Measurements from ENCODE around the gene TBCD. TPM values are rescaled to one million over a fixed set of nuclear protein-coding genes. Genes with fewer than 3 reads are reported as not detected.

TBCD gene
- polyA plus RNA-seq, 1 donor, result 76.4 TPM

DNA sequence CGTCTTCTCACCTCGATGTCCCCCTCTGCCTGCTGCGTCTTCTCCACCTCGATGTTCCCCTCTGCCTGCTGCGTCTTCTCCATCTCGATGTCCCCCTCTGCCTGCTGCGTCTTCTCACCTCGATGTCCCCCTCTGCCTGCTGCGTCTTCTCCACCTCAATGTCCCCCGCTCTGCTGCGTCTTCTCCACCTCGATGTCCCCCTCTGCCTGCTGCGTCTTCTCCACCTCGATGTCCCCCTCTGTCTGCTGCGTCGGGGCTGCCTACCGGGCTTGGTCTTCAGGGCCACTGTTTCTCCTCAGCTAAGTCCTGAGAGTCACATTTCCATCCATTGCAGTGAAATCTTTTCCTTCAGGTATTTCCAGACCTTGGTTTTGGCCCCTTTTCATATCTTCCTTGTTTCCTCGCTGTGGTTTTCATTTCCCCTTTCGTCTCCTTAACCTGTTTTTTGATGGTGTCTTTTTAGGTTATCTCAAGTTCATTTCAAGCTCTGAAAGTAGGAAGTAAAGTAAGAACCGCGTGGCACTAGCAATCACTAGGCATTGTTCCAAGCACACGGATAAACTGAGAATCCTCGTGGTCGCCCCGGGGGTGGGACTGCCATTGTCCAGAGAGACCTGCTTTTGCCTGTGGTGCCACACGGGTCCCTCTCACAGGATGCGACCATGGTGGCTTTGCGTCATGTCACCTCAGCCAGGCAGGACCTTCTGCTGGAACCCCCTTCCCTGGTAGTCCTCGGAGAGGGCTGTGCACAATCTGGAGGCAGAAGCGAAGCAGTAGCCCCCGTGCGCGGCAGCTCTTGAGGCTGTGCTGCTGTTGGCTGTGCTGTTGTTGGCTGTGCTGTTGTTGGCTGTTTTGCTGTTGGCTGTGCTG, 97.4 kb downstream of the TBCD start:
- DNase-seq, result no peak

DNA sequence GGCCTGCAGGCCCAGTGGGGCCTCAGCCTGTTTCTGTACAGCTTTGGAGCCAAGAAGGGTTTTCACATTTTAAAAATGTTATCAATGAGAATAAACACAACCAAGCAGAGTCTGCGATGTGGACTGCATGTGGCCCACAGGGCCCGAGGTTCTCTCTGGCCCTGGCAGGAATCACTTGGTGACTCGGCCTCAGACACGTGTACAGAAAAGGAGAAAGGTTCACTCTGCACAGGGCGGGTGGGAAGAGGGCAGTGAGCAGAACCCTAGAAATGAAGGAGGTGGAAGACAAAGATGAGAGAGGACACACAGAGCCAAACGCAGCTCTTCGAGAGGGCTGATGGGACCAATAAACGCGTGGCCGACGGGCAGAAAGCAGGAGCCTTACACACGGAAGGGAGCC, 99.5 kb downstream of the TBCD start:
- DNase-seq, result no peak

DNA sequence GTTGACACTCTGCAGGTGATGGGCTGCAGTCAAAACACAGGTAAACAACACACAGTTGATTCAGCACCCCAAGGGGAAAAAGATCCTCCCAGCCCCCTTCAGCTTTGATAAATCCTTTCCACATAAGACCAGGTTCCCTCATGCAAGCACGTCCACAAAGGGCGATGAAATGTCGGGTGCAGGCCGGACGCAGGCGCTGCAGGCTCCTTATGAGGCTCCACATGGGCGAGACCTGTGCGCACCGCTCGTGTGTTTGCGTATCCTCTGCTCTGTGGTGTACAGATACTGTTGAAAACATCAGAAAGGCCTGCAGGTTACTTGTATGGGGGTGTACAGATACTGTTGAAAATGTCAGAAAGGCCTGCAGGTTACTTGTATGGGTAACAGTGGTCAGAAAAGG, 102.4 kb downstream of the TBCD start:
- DNase-seq, result no peak

GRCh38 chr17:82856361-82856760, 104.5 kb downstream of the TBCD start:
- no peak for DNase-seq

DNA sequence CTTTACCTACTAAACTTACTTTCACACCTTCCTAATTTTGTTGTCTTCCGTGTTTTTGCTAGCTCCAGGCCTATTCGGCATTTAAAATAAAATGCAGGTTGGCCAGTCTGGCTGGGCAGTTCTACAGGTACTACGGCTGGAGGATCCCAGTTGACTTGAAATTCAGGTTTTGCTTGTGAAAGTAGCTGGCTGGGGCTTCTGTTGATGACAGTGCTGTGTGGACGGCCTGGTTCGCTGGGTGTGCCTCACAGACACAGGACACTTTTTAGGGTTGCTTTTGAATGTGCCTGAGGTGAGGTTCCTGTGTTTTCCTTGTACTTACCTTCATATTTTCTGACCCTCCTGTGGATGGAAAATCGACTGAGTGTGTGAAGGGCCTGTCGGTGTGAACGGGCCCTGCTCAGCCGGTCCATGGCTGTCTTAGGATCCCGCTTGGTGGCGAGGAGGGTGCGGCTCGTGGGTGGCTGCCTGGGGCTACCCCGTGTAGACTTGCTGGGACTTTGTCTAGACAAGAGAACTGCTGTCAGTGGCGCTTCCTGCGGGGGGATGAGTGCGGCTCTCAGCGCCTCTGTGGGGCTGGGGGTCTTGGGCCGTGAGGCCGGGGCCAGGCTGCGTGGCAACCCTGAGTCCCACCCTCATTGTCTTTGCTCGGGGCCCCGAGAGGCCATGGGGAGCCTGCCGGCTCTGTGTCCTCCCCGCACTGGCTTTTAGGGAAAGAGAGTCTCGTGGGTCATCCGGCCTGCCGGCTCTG, 106.7 kb downstream of the TBCD start:
- DNase-seq, result no peak

DNA sequence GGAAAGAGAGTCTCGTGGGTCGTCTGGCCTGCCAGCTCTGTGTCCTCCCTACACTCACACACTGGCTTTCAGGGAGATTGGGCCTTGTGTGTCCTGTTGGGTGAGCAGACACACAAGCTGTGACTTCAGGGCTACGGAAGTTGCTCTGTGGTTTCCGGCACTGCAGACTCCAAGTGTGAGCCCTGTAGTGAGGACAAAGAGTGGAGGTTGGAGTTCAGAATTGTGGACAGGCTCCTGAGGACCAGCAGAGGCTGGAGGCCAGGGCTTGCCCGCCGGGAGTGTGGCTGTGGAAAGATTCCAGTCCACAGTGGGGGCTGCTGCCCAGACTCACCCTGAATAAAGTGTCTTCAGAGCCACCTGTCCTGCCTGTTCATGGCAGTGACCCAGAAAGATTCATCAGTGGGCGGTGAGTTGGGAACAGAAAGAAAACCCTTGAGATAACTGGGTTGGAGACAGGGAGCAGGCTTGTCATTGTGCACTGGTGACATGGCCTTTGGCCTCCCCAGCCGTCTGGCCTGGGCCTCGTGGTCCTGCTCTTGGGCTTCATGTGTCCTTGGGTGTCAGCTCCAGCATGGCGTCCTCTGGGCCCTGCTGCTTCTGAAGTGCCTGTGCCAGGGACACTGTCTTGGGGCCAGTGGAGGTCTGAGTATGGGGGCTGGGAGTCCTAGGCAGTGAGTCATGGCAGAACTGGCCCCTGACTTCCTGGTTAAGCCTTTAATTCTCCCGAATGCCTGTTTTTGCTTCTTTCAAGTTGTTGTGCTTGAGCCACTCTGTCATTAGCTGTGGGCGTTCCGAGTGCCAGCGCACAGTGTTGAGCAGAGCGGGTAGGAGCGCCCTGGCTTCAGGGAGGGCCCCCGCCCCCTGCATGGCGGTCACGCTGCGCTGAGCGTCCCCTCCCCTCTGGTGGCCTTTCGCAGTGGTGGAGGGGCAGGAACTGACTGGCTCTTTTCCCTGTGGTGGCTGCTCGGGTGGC, 107.9 kb downstream of the TBCD start:
- peak; percentile 85 for DNase-seq

DNA sequence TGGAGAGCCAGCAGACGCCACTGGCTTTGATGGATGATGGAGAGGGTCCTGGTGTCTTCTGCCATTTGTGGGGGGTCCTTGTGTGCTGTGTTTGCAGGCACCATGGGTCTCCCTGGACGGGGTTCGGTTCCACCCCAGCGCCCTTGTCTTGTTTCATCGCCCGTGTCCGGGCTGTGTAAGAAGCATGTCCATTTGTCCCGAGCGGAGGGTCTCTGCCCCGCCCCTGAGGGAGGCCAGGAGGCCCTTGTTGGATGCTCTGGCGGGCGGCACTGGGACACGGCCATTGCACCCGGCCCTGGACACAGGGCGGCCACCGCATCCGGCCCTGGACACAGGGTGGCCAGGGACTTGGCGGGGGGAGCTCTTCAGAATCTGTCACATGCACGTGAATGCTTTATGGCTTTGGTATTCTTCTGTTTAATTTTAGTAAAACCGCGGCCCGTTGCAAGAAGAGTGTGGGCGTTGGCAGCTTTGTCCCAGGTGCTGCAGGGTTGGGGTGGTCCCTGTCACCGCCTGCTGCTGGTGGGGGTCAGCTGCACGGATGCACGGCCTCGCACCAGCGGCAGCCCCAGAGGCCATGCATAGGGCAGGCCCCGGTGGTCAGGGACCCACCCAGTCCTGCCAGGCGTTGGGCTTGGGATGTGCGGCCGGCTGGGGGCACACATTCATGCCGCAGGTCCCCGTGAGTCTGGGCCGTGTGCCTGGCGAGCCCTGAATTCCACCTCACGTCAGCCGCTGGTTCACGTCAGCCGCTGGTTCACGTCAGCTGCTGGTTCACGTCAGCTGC, 108.9 kb downstream of the TBCD start:
- no peak for DNase-seq

DNA sequence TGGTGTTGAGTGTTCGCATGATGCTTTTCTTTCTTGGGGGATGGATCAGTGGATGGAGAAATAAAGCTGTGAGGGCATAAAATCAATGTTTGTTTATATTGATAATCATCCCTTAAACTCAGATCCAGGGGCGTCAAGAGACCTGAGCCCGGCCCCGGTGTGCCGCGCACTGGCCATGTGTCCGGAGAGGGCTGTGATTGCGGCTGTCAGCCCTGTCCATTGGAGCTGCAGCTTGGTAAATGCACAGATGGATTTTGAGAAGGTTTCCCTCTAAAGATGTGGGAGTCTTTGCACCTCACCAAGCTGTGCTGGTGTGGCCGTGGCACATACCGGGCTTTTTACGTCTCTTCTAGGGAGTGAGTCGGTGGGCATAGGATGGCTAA, 109.5 kb downstream of the TBCD start:
- no peak for DNase-seq

DNA sequence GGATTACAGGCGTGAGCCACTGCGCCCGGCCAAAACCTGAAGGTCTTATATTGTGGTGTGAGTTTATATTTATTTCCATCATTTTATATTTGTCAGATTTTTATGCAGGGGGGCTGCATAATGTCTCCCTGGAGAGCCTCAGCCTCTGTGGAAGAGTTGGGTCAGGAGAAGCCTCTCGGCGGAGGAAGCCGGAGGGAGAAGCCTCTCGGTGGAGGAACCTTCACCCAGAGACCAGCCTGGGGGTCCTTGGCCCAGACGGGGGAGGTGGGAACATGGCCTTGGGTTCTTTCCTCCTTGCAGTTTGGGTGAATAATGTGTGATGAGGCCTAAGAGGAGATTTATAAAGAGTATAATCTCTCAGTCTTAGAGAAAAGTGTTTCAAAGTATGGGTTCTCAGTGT, 110.3 kb downstream of the TBCD start:
- no peak for DNase-seq

GRCh38 chr17:82862737-82863382, 111.0 kb downstream of the TBCD start:
- DNase-seq, result no peak

GRCh38 chr17:82863383-82863940, 111.6 kb downstream of the TBCD start:
- no peak for DNase-seq

GRCh38 chr17:82863941-82864712, 112.3 kb downstream of the TBCD start:
- no peak for DNase-seq

GRCh38 chr17:82864713-82865248, 112.9 kb downstream of the TBCD start:
- no peak for DNase-seq

DNA sequence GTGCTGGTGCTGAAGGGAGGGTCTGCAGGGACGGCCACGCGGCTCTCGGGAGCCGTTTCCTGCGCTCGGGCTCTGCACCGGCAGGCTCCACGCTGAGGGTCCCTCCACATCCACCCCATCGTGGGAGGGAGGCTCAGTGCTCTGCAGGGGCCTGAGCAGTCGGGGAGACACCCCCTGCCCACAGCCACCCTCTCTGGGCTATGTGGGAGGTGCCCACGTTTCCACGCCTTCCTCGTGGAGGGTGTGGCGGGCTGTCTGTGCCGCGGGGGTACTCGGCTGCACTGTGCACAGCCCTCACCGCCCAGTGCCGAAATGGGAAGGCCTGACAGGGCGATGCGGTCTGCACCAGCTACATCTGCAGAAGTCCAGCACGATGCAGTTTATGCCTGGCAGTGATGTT, 113.4 kb downstream of the TBCD start:
- no peak for DNase-seq

DNA sequence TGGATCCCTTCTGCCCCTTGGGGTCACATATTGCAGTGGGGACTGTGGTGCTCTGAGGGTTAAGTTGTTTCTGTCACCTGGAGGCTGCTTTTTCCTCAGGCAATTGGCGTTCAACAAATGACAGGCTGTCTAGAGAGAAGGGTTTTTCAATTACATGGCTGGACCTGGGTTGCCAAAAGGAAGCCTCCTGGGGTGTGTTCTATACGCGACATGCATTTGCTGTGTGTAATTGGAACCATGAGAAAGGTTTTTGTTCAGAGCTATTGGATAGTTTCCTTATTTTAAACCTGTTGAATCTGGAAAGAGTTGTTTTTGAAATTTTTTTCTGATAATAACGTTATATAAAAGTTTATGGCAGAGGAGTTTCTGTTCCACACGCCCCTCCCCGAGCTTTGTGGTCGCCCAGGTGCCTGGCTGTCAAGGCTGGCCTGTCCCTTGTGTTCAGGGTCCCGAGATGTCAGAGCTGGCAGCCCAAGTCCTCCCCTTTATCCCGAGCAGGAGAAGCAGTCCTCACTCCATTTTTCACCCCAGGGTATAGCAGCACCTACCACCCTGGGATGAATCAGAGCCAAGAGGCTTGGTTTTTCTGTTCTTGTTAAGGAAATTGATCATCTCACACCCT, 114.0 kb downstream of the TBCD start:
- no peak for DNase-seq

- DNase-seq, result no peak
Measured at GRCh38 chr17:82866590-82867191, 114.8 kb downstream of the TBCD start.

GRCh38 chr17:82867763-82868325, 116.0 kb downstream of the TBCD start:
- no peak for DNase-seq

DNA sequence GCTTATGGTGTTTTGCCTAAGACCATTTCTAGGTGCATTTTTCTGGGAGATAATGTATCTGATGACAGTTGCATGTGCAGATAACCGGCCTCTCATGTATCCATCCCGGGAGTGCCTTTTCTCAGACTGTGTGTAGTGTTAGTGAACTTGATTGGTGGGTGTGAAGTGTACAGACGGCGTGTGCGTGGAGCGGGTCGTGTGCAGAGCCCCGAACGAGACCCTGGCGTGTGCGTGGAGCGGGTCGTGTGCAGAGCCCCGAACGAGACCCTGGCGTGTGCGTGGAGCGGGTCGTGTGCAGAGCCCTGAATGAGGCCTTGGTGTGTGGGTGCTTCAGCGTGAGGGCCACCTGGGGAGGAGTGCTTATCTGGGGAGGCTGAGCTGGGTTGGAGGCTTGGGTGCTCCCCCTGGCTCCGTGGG, 116.9 kb downstream of the TBCD start:
- no peak for DNase-seq
